ENCODE results near the gene DPH5.
"Not testable (repeated sequence)": the region's sequence is repeated elsewhere in the genome, so short reads cannot be mapped to it uniquely, and the experiment has no call there.

DPH5 gene

DNA sequence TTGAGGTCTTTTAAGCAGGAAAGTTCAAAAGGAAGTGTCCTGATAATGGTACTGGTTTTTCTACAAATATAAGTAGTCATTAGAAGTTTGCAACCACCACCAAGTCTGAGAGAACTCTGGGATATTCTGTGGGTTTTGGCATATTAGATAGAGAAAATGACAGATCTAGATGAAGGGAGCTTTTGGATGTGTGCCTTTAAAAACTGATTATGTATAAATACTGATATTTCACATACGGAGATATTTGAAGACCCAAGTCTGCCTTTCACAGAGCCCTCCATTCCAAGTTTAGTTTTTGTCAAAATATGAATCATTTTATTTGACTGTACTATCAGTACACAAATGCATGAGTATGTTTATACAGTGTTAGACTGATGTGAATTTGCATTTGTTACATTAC lies 48.6 kb downstream of the DPH5 start:
- no peak for DNase-seq

DNA sequence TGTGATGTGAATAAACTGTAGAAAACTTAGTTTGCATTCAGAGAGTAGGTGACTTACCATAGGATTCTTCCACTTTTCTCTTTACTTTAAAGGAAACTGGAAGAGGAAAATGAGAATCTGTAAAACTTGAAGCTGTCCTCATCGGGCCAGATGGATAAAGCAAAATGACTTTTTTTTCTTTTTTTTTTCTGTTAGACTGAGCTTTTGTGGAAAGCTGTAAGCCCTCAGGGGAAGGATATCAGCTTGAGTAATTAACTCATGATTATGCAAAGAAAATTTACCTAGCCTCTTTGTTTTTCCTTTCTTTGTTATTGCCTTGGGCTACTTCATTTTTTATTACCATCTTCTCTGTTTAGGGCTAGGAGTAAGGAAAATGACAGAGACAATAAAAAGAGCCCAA lies 53.4 kb downstream of the DPH5 start:
- no peak for DNase-seq

DNA sequence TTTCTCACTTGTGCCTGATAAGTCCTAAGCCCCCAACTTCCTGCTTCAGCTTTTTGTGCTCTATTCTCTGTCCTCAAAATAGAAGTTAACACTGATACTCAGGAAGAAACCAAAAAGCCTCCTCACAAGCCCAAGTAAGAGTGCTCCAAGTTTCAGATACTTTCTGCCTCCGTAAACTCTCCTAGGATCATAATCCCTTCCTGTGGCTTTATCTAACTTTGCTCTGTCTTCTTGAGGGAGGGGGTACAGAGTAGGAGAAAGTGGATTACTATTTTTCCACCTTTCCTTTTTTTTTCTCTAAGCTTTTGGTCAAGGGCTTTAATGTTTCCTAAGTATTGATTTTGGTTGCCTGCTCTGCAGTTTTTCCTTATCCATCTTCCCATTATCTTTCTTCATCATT lies 54.6 kb downstream of the DPH5 start:
- no peak for DNase-seq

DNA sequence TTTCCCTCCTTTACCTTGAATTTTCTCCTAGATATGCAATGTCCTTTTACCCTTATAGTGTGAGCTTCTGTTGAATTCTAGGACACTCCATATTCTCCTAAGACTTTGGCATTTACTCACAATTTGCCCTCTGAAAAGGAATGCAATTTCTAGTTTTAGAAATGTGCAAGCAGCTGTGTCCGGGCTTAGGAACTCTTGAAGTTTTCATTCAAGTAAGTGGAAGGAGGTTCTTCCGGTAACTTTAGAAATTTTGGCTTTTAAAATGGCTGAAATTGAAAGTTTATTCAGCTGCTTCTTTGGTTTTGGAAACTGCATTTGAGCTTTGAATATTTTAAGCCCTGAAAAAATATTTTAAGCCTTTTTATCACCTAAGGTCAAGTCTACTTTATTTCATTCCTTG lies 56.3 kb downstream of the DPH5 start:
- no peak for DNase-seq

DNA sequence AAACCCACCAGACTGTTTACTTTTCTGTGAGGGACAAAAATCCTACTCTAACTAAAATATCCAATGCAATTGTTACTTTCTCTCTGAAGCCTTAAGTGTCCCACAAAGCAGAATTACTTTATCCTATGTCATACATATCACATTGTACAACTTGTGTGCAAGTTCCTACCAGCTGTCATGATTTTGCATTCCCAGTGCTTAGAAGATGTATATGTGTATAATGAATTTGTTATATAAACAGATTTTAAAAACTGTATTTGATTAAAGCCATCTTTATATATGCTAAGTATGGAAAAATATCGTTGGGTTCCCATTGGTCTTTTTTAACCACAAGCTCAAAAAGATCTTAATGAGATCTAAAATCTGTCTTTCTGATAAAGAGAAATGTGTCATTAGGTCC lies 57.0 kb downstream of the DPH5 start:
- no peak for DNase-seq

DNA sequence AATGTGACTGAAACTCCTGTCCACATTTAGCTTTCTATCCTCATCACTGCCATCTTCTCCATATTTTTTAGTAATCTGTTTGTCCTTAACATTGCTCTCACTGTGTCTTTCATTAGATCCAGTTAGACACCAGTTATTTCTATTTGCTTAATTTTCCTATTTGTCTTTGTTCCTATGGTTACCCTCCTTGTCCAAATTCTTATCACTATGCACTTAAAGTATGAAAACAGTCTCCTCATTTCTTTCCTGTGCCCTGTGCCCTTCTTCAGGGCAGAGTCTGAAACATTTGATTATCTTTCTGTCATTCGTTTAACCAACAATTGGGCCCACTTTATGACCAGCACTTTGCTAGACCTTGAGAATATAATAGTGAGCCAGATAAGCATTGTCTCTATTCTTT lies 65.5 kb downstream of the DPH5 start:
- no peak for DNase-seq

DNA sequence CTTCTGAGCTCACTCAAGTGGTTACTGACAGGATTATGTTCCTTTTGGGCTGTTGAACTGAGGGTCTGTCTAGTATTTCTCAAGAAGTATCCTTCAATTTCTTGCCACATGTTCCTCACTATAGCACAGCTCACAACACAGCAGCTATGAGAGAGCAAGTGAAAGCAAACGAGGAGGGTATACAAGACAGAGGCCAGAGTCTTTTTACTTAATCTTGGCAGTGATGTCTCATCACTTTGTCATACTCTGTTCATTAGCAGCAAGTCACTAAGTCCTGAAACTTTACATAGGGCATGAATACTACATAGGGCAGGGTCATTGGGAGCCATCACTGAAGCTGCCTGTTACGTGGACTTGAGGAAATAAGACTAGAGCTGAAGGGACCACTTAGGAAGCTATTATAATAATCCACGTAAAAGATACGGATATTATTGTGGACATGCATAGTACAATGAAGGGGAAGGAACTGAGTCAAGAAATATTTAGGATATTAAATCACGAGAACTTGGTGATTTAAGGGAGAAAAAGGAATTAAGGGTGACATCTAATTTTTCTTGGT lies 66.0 kb downstream of the DPH5 start:
- DNase-seq = no peak

DNA sequence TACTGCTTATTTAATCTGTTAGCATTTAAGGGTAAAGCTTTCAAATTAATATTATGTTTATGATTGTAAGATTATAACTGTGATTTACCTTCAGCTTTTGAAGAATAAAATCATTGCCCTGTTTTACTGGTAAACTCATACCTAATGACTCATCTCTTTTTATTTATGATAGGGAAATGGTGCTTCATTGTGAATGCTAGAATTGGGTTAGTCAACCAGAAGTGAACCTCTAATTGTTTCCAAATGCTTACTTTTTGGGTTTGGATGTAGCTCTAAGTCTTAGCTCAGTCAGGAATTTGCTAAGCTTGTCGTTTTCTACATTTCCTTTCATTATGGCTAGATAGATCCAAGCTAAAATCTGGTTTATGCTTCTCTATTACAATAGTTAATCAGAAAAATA lies 70.3 kb downstream of the DPH5 start:
- DNase-seq = no peak

DNA sequence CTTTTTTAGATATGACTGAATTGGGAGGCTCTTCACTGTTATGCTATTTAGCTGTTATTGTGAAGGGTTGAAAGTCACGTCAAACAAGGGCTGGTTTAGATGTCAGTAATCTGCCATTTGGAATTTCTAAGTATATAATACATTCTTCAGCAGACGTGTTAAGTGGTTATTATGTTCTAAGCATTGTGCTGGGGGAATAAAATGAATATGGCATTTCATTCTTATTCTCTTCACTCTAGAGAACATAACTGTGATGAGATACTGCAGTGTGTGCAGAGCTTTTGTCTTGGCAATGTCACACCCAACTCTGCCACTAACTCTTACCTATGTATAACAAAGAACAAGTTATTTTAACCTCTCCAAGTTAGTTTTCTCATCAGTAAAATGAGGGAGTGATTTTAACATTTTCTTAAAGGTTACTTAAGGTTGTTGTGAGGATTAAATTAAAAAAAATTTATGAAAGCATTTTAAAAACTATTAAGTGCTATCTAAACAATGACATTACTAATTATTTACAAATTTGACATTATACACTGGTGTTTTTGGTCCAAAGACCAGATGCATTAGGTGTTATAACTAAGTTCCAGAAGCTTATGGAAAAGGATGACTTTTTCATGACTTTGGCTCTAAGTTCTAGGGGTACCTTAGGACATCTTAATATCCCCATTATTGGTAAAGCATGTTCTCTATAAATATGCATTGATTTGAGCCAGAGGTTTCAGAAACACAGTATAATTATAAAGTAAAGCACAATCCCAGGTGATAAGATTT lies 71.4 kb downstream of the DPH5 start:
- DNase-seq = no peak

DNA sequence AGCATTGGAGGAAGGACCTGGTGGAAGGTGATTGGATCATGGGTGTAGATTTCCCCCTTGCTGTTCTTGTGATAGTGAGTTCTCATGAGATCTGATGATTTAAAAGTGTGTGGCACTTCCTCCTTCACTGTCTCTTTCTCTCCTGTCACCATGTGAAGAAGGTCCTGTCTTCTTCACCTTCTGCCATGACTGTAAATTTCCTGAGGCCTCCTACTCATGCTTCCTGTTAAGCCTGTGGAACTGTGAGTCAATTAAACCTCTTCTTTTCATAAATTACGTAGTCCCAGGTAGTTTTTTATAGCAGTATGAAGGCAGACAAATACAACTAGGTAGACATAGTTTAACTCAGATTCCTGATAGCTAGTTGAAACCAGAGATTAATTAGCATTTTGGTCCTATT lies 72.6 kb downstream of the DPH5 start:
- not testable (repeated sequence) for DNase-seq

DNA sequence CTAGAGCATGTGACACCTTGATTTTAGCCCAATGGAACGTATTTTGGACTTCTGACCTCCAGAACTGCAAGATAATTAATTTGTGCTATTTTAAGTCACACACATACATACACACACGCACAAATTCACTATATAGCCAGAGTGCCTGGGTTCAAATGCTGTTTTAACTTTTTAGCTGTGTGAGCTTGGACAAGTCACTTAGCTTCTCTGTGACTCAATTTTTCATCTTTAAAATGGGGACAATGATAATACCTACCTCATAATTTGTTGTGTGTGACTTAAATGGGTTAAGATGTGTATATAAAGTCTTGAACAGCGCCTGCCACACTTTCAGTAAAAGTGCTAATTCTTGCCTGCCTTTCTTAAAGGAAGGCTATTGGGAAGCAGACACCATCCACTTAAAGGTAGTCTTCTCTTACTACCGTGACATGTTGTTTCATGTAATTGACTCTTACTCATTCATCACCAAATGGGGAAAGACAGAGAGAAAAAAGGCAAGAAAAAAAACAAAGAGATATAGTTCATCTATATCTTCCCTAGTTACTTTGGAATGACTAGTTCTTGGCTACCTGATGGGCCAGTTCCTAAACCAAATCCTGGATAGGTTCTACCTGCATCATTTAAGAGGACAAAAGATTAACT lies 73.4 kb downstream of the DPH5 start:
- no peak for DNase-seq

DNA sequence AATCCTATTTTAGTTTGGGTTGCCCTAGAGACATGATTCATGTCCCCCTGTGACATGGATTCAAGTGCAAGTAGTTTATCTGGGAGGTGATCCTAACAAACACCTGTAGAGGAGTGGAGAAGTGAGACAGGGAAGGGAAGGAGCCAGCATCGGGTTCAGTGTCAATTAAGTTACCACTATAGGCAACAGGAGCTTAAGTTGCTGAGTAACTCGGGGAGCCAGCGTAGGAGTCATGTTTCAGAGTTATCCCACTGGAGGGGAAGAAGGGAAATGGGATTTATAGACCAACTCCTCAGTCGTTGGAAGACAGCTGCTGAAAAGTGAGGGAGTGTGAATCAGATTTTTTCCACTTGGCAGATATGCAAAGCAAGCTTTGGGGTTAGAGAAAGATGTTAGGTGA lies 74.8 kb downstream of the DPH5 start:
- no peak for DNase-seq

DNA sequence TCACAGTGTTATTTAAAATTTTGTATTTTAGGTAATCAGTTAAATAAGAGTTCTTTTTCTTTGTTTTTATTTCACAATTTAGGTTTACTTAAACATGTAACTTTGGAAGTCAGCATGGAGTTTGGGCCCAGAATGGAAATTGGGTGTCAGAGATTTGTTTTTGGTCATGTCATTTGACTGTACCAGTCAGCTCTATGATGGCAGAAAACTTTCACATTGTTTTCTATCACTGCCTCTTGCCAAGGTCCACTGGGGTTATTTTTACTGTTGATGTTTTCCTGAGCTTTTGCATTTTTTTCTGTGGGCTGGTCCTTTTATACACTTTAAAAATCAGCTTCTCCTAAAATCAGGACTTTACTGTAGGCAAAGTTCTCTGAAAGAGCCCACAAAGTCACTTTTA lies 75.2 kb downstream of the DPH5 start:
- no peak for DNase-seq

DNA sequence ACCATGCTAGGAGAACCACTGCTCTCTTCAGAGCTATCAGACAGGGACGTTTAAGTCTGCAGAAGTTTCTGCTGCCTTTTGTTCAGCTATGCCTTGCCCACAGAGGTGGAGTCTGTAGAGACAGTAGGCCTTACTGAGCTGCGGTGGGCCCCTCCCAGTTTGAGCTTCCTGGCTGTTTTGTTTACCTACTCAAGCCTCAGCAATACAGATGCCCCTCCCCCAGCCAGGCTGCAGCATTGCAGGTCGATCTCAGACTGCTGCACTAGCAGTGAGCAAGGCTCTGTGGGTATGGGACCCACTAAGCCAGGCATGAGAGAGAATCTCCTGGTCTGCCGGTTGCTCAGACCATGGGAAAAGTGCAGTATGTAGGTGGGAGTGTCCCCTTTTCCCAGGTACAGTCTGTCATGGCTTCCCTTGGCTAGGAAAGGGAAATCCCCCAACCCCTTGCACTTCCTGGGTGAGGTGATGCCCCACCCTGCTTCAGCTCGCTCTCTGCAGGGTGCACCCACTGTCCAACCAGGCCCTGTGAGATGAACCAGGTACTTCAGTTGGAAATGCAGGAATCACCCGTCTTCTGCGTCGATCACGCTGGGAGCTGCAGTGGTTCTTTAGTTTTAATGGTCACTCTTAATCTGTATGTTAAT lies 75.9 kb downstream of the DPH5 start:
- DNase-seq = not testable (repeated sequence)

DNA sequence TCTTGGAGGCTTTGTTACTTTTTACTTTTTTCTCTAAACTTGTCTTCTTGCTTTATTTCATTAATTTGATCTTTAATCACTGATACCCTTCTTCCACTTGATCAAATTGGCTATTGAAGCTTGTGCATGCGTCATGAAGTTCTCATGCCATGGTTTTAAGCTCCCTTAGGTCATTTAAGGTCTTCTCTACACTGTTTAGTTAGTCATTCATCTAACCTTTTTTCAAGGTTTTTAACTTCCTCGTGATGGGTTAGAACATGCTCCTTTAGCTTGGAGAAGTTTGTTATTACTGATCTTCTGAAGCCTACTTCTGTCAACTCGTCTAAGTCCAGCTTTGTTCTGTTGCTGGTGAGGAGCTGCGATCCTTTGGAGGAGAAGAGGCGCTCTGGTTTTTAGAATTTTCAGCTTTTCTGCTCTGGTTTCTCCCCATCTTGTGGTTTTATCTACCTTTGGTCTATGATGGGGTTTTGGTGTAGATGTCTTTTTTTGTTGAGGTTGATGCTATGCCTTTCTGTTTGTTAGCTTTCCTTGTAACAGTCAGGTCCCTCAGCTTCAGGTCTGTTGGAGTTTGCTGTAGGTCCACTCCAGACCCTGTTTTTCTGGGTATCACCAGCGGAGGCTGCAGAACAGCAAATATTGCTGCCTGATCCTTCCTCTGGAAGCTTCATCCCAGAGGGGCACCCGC lies 76.7 kb downstream of the DPH5 start:
- not testable (repeated sequence) for DNase-seq

DNA sequence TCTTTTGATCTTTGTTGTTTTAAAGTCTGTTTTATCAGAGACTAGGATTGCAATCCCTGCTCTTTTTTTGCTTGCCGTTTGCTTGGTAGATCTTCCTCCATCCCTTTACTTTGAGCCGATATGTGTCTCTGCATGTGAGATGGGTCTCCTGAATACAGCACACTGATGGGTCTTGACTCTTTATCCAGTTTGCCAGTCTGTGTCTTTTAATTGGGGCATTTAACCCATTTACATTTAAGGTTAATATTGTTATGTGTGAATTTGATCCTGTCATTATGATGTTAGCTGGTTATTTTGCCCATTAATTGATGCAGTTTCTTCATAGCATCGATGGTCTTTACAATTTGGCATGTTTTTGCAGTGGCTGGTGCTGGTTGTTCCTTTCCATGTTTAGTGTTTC lies 77.8 kb downstream of the DPH5 start:
- DNase-seq = not testable (repeated sequence)

DNA sequence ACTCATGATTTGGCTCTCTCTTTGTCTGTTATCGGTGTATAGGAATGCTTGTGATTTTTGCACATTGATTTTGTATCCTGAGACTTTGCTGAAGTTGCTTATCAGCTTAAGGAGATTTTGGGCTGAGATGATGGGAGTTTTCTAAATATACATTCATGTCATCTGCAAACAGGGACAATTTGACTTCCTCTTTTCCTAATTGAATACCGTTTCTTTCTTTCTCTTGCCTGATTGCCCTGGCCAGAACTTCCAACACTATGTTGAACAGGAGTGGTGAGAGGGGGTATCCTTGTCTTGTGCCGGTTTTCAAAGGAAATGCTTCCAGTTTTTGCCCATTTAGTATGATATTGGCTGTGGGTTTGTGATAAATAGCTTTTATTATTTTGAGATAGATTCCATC lies 79.5 kb downstream of the DPH5 start:
- not testable (repeated sequence) for DNase-seq

DNA sequence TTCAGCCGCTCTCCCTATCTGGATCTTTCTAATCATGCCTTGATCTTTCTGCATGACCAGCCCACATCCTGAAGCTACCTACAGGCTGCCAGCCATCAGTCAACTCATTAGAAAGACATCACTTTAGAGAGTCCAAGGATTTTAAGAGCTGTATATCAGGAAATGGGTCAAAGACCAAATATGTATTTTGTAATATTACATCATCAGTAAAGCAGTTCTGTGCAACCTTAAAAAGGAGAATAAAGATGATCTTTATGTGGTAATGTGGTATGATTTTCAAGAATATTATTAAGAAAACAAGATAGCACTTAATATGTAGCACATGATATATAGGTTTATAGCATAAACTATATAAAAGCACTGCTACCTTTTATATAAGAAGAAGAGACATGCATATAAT lies 82.1 kb downstream of the DPH5 start:
- DNase-seq = no peak

DNA sequence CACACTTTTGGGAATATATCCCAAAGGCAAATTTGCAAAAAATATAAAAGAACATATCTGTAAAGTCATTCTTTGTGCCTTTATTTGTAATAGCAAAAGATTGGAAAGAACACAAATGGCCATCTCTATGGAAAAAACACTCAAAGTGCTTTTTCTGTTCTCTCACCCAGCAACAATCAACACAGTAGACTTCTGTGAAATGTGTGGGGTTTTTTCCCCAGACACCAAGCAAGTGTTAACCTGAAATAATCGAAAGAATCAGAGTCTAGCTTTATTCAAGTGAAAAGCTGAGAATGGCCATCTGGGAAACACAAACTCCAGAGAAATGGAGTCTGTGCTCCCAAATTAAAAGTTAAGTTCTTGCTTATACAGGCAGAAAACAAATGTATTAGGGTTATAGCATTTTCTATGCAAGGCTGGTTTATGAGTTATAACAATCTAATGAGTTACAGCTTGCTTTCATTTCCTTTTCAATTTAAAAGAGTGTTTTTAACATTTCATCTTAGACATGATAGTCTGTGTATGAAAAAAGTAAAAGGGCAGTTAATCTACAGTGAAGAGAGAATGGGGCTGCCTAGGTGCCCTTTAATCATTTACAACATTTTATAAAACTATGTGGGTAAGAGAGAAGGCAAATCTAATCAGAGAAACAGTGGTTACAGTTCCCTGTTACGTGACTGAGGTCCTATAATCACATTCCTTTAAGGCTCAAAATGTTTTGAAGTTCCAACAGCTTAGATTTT lies 83.1 kb downstream of the DPH5 start:
- DNase-seq = no peak

DNA sequence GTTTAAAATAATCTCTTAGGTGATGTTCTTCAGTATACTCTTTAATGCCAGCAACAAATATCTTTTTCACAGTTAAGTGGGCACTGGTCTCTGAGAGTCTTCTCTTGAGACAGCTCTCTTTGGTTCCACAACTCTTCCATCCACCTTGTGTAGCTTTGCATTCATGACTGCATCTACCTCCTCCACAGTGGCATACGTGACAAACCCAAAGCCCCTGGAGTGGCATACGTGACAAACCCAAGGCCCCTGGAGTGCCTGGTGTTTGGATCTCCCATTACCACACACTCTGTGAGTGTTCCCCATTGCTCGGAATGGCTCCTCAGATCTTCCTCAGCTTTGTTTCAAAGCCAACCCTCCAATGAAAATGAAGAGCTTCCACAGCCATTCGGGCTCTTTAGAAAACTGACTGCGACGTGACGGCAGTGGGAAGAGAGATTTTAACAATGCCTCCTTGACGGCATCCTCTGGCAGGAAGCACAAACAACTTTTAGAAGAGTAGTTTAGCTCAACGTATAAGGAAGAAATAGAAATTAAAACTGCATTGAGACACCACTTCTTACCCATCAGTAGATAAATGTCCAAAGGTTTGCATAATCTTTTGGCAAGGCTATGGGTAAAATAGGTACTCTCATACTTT lies 83.9 kb downstream of the DPH5 start:
- no peak for DNase-seq

DNA sequence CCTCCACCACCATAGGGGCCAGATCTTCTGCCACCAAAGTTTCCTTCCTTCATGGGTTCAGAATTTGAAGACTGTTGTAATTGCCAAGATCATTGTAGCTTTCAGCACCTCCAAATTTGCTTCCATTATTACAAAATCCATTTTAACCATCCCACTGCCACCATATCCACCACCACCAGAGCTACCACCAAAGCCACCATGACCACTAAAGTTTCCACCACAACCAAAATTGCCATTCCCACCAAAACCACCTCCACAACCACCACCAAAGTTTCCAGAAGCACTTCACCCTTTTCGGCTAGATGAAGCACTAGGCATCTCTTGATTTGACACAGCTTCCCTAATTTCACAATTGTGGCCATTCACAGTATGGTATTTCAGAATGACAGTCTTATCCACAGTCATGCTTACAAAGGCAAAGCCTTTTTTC lies 84.5 kb downstream of the DPH5 start:
- no peak for DNase-seq

Measured in NCI-H1694 treated with DMSO at 0.1 percent for 48 hours (cell line).